ENCODE measurements around the gene MOV10.
"Not testable (repeated sequence)": the region's sequence is repeated elsewhere in the genome, so short reads cannot be mapped to it uniquely, and the experiment has no call there.

The MOV10 gene

DNA sequence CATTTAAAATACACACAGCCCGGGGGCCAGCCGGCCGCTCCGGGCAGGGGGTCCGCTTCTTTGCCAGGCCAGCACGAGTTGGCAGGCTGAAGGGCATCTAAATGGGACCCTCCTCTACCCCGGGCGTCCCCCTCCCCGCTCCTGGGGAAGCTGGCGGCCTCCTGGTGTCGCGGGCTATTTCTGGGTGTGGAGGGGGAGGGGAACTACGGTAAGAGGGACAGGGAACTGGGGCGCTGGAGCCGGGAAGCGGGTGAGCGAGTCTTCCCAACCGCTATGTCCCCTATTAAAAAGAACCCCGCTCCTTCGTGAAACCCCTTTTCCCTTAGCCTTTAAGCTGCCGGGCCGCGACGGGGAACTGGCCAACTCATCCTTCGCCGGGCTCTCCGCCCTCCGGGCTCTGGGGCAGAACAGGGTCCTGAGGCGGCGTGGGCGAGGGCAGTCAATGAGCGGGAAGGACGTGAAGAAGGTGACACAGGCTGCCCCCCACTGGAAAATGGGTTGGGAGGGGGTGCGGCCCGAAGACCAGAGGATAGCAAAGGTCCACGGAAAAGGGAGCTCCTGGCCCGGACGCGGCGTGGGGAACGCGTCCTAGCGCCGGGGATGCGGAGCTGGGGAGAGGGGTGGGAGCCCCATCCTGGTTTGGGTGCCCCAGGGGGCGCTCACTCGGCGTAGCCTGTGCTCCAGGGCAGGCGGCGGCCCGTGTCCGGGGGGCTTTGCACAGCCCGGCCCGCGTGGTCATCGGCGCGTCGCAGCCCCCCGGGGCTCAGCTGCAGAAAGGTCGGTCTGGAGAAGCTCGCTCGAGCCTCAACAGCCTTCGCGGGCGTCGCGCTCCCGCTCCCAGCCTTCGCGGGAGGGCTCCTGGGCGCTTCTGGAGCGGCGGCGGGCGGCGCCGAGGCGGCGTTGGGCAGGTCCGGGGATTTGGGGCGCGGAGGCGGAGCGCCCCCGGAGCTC lies 40.1 kb downstream of the MOV10 start:
- no peak for DNase-seq

DNA sequence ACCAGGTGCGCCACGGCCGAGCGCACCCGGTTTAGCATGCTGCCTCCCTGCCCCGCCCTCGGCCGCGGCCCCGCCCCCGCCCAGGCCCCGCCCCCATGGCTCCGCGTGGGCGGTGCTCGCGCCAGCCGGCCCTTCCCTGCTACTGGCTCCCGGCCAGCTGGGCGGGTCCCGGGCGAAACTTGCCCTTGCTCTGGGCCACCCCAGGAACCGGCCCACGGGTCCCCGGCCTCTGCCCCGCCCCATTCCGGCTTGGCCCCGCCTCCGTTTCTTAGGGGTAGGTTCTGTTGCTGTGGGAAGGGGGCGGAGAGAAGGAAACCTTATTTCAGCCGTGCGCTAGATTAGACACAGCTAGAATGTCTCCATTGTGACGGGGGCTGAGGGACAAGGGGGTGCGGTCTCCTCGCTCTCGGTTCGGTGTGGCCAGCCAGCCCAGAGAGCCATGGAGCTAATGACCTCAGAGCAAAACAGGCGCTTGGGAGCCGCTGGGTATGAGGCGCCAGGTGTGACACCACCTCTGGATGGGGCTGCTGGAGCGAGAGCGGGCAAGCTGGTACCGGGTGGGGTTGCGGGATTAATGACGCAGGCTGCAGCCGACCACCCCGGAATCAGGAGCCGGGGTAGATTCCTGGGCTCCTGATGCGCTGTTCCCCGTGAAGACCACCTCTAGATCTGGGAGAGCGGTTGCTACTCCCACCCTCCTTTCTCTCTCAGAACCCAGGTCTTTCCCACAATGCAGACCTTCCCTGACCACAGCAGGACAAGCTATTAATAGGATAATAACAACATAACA lies 41.0 kb downstream of the MOV10 start, which contains the start of gene PPM1J:
Gene PPM1J, minus strand, starts transcription at position 69 of the 790 bp plus-strand sequence. Its CDS starts 31 bp downstream, at position 38.
- peak; percentile 96 for DNase-seq

DNA sequence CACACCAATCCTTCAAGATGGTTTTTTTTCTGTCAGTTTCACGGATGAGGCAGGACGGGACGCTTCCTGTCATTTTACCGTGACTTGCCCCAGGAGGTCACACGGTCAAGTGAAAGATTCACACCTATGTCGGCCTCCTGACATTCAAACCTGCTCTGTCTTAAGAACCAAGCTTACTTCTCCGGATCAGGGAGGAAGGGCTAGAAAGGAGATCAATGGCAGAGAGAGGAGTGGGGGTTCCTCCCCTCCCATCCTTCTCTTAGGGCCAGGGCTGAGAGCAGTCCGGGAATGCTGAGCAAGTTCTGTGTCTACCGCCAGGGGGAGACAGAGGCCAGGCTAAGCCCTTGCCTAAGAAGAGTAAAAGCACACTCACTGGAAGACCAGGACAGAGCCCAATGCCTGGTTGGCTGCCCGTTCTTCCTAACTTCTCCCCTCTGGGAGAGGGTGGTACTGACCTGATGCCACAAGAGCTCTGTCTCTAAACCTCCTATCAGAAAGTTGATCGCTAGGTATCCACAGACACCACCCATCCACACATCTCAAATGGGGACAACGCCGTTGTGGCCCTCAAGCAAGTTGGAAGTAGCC lies 41.8 kb downstream of the MOV10 start:
- DNase-seq: peak; percentile 79

DNA sequence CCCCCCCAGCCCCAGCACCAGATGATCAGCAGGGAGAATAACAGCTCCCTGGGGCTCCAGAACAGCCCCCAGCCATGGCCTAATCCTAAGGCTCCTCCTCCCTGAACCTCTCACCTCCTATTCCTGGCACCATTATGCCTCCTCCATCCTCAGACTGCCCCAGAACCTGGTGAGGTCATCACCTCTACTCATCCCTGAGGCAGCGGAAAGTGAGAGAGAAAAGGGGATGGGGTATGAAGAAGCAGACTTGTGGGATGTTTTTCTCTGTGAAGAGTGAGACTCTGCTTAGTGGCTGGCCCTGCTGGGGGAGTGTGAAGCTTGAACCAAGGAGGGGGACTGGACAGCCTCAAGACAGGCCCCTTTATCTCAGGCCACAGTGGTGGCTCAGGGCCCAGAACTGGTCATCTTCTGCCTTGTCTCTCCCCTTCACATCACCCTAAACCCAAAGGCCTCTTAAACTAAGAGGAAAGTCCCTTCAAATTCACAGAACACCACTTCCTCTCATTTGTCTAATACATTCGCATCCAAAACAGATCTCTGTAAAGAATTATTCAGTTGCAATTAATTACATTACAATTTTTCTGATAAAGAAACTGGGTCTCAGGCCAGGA lies 42.9 kb downstream of the MOV10 start:
- no peak for DNase-seq

DNA sequence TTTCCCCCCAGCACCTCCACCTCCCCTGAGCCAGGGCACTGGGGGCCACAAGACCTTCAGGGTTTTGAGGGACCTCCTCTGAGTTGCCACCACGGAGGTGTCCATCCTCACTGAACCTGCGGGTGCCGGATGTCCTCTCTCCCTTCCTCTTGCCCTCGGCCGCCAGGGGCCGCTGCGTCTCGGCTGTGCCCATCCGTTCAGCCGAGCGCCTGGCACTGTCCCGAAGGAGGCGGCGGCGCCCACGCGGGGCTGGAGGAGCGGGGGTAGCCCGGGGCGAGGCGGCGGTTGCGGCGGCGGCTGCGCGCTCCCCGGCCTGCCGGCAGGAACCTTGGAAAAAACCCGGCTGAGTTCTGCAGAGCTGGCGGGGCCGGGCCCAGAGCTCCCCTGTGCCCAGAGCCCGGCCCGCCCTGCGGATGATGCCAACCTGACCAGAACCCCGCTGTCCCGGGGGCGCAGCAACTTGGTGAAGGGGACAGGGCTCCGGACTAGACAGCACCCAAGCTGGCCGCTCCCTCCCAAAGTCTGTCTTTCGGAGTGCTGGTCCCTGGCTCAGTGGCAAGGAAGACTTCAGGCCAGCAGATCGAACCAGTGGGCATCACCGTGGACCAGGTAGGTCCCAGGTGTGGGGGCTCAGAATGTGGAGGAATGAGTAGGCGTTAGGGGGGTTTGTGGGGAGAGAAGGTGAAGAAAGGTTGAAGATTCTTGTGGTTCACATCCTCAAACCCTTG lies 44.4 kb downstream of the MOV10 start:
- peak; percentile 73 for DNase-seq

DNA sequence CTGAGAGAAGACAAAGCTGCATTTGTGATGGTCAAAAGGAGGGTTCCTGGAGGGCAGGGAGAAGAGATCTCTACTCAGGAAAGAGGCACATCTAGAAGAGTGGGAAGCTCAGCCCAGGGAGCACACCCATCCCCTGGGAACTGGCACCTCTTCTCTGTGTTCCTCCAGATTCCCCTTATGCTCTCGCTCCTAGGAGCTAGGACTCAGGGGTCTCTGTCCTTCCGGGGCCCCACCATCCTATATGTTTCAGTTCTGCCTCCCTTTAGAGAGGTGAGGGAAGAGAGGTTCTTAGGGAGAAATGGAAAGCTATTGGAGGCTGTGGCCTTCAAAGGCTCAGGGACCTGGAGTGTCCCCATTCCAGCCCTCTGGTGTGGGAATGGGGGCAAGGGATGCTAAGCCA lies 45.2 kb downstream of the MOV10 start:
- no peak for DNase-seq

DNA sequence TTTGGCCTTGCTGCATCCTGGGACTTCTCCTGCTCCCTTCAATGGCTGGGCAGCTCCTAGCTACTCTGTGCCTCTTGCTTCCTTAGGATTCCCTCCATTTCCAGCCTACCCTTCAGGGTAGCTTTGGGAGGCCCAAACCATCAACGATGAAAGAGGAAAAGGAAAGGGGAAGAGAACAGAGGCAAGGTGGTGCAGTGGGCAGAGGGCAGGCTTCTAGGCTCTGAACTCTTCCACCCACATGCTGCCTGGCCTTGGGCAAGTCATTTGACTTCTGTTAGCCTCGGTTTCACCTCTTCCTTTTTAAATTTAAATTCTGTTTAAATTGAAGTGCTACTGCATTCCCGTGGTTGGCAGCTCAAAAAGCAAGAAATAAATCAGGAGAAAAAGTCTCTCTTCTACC lies 46.3 kb downstream of the MOV10 start:
- no peak for DNase-seq

DNA sequence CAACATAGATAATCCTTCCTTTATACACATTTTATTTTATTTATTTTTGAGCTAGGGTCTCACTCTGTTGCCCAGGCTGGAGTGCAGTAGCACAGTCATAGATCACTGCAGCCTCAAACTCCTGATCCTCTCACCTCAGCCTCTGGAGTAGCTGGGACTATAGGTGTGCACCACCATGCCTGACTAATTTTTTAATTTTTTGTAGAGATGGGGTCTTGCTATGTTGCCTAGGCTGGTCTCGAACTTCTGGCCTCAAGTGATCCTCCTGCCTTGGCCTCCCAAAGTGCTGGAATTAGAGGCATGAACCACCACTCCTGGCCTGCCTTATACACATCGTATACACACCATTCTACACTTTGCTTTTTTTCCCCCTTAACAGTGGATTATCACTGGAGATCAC lies 46.8 kb downstream of the MOV10 start:
- not testable (repeated sequence) for DNase-seq

DNA sequence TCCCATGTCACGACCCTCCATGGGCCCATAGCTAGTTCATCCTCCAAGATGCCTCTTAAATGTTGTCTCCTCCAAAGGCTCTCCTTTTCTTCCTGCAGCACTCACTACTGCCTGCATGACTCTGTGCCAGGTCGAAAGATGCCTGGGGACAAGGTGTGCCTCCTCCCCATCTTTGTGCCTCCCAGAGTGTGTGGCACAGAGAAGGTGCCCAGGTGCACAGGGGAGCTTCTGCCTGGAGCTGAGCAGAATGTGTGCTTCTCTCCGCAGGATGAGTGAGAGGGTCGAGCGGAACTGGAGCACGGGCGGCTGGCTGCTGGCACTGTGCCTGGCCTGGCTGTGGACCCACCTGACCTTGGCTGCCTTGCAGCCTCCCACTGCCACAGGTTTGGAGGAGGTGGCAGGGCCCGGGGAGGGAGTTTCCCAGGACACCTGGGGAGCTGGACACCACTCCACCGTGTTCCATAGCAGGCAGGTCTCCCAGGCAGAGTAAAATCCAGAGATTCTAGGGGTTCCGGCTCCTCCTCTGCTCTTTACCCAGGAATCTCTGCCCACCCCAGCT lies 47.6 kb downstream of the MOV10 start:
- no peak for DNase-seq

DNA sequence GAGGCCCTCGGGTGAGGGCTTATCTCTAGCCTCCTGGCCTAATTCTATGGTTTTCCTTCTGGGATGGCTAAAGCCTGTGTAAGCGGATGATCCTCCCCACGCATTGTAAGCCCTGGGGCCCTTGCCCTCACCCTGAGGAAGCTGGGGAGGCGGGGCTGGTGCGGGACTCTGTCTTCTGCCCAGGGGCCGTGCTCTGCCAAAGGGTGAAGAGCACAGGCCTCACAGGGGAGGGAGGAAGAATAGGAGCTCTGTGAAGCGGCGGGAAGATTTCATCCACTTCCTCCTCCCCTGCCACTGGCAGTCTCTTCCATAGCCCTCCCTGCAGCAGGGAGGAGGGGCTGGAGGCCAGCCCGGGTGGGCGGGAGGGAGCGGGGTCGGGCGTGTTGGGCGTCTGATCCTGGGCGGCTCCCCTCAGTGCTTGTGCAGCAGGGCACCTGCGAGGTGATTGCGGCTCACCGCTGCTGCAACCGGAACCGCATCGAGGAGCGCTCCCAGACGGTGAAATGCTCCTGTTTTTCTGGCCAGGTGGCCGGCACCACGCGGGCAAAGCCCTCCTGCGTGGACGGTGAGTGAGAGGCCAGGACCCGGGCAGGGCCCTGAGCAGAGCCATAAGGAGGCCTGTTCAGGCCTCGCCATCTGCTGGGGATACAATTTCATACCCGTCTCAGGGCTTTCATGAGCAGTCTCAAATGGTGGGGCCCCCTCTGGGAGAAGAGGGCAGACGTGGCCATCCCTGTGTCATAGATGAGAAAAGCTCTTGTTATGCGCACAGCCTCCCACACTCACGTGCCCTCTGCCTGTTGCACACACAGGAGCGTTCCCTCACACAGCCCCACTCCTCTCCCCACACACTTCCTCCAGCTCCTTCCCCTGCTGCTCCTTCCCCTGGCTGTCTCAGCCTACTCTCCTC lies 48.4 kb downstream of the MOV10 start:
- no peak for DNase-seq

DNA sequence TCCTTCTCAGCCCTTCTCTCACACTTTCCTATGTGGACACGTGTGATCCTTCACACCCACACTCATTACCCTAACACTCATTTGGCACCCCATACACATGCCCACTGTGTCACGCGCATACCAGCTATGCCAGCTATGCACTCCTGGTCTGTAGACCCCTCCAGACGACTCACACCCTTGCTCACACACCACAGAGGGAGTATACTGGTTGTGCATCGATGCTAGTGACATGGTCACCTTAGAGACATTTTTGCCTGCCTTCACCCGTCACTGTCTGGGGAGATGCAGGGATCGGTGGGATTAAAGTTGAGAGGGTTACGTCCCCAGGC lies 49.0 kb downstream of the MOV10 start:
- no peak for DNase-seq

DNA sequence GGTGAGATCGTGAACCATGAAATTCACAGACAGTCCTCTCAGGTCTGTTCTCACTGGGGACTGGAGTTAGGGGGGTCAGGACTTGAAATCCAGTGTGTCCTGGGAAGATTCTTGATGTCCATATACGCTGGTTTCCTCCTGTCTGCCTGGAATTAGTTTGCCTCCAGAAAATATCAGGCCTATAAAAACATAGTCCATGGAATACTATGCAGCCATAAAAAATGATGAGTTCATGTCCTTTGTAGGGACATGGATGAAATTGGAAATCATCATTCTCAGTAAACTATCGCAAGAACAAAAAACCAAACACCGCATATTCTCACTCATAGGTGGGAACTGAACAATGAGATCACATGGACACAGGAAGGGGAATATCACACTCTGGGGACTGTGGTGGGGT lies 49.8 kb downstream of the MOV10 start:
- not testable (repeated sequence) for DNase-seq

DNA sequence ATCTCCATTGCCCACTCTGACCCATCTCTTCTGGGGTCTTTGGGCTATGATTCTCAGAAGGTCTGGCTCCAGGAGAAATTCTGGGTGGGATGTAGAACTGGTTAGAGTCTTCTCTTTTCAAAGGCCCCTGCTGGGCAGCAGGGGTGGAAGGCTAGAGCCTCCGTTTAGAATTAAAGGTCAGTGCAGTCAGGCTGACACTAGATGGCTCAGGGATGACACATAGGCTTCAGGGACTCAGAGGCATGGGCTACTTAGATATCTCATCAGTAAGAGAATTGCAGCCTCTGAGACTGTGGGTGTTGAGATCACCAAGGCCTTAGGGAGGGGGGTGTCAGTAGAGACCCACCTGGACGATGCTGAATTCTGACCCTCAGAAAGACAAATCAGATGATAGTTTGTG lies 53.3 kb downstream of the MOV10 start:
- DNase-seq: no peak

DNA sequence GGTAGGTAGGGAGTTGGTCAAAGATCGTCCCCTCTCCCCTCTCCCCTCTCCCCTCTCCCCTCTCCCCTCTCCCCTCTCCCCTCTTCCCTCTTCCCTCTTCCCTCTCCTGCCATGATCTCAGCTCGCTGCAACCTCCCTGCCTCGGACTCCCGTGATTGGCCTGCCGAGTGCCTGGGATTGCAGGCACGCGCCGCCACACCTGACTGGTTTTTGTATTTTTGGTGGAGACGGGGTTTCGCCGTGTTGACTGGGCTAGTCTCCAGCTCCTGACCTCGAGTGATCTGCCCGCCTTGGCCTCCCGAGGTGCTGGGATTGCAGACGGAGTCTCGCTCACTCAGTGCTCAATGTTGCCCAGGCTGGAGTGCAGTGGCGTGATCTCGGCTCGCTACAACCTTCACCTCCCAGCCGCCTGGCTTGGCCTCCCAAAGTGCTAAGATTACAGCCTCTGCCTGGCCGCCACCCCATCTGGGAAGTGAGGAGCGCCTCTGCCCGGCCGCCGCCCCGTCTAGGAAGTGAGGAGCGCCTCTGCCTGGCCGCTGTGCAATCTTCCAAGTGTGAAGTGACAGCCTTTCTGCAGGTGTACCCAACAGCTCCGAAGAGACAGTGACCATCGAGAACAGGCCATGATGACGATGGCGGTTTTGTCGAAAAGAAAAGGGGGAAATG lies 54.0 kb downstream of the MOV10 start:
- not testable (repeated sequence) for DNase-seq

DNA sequence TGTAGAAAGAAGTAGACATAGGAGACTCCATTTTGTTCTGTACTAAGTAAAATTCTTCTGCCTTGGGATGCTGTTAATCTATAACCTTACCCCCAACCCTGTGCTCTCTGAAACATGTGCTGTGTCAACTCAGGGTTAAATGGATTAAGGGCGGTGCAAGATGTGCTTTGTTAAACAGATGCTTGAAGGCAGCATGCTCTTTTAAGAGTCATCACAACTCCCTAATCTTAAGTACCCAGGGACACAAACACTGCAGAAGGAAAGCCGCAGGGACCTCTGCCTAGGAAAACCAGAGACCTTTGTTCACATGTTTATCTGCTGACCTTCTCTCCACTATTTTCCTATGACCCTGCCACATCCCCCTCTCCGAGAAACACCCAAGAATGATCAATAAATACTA lies 54.6 kb downstream of the MOV10 start:
- DNase-seq: not testable (repeated sequence)

DNA sequence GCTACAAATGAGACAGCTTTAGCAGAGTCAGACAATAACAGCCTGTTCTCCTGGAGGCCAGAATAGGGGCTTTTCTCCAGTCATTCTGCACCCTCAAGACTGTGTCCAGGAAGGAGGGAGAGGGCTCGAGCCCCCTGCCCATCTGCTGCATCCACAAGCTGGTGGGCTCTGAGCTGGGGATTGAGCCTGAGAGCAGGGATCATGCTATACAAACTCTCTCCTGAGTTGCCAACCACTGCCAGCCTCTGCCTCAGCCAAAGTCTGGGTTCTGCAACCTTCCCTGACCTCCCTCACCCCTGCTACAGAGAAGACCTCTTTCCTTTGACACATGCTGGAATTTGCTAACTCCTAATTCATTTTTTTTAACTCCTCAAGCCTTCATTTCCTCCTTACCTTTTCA lies 55.5 kb downstream of the MOV10 start:
- no peak for DNase-seq

DNA sequence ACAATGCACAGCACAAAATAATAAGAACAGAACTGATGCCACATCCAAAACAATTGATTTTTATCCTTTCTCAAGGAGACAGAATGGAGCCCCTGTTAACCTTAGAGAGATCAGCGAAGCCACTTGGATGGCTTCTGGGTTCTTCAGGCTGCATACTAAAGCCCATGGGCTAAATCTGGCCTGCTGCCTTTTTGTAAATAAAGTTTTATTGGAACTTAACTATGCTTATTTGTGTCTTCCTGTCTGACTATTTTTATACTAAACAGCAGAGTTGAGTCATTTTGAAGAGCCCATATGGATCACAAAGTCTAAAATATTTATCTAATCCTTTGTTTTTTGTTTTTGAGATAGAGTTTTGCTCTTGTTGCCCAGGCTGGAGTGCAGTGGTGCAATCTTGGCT lies 57.0 kb downstream of the MOV10 start:
- DNase-seq: no peak

DNA sequence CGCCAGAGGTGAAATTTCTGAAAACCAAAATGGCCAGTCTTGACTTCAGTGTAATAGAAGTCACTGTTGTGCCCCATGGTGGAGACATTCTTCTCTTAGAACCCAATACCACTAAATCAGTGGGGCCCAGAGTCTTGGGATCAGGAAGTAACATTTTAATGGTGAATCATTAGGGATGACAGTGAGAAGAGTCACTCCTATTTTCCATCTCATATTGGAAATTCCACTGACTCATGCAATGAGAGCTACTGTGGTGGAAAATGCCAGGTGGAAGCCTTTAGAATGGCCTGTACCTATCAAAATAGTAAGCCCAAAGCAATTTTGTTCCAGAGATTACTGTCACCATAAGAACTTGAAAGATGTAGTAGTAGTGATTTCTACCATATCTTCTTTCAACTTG lies 61.3 kb downstream of the MOV10 start:
- no peak for DNase-seq

DNA sequence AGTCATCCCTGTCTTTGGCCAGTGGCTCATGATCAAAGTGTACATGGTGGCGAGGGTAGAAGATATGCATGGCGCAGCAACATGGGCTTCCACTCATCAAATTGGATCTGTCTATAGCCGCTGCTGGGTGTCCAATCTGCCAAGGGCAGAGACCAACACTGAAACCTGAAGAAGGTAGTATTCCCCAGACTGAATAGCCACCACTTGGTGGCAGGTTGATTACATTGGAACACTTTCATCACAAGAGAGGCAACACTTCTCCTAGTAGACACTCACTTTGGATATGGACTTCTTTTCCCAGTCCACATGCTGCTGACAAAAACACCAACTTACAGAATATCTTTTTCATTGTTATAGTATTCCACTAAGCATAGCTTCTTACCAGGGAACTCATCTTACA lies 63.1 kb downstream of the MOV10 start:
- no peak for DNase-seq
